Vagina (tissue), 2 donors: Measurements from ENCODE around the gene DDX27.

Experiments used
- POLR2AphosphoS5 ChIP-seq, 2 donors: sonication (generic); formaldehyde crosslinking; IDR thresholded peaks; one replicate each; pipeline ENCODE4 v1.9.0; 2017; ENCODE audit warnings: antibody characterized with exemption in 2 of 2, mild to moderate bottlenecking in 2 of 2, low read depth in 1 of 2; ENCODE audit not compliant: insufficient read depth in 1 of 2
- TF ChIP-seq, protein P1 (sequence below), 3 experiments: fragments of 450-650 bp in 2 of 3; fragments of 200-600 bp in 1 of 3; sonication (generic) in 1 of 3; IDR thresholded peaks; one replicate each; pipeline ENCODE4 v1.5.1; 2017 to 2019; ENCODE audit warnings: antibody characterized with exemption in 3 of 3, mild to moderate bottlenecking in 2 of 3, moderate library complexity in 2 of 3

DNA sequence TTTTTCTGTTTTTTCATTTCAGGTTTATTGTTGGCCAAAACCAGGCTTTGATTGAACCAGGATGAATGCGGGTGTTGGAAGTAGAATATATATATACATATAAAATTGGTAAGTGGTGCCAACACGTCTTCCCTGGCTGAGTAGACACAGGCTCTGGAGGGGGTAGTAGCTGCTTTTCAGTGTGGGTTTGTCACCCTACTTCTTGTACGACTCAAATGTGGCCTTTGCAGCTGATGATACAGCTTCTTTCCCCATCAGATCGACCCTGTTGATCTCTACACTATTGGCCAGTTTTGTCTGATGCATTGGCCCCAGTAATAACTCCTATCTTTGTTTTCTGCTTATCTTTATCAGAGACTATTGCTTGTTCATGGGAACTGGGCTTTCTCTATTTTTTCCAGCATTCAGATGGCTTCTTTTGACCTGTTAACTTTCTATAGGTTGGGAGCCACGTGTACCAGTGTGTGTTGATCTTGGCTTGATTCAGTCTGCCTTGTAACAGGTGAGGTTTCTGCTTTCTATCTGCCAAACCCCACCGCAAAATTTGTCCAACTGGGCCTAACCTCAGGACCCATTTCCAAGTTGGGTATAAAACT is 61.3 kb downstream of the DDX27 start:
- TF ChIP-seq, protein P1, sequence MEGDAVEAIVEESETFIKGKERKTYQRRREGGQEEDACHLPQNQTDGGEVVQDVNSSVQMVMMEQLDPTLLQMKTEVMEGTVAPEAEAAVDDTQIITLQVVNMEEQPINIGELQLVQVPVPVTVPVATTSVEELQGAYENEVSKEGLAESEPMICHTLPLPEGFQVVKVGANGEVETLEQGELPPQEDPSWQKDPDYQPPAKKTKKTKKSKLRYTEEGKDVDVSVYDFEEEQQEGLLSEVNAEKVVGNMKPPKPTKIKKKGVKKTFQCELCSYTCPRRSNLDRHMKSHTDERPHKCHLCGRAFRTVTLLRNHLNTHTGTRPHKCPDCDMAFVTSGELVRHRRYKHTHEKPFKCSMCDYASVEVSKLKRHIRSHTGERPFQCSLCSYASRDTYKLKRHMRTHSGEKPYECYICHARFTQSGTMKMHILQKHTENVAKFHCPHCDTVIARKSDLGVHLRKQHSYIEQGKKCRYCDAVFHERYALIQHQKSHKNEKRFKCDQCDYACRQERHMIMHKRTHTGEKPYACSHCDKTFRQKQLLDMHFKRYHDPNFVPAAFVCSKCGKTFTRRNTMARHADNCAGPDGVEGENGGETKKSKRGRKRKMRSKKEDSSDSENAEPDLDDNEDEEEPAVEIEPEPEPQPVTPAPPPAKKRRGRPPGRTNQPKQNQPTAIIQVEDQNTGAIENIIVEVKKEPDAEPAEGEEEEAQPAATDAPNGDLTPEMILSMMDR (IDR thresholded peaks at IDR 0.05) = no peak
- TF ChIP-seq POLR2AphosphoS5 (IDR thresholded peaks at IDR 0.05; ENCODE audit: insufficient read depth in 1 of 2, low read depth in 1 of 2) = no peak
